Measurements from ENCODE around the gene LYRM7. TPM values are rescaled to one million over a fixed set of nuclear protein-coding genes. Genes with fewer than 3 reads are reported as not detected.

LYRM7 gene
- total and polyA plus RNA-seq, 5 experiments from 2014 or later, result 9.3 to 17.7 (median 13.6) TPM

GRCh38 chr5:131156957-131157356 lies 13.8 kb upstream of the LYRM7 start:
- DNase-seq (no peak), ATAC-seq (peak in 1 of 2 donors; percentile 19)
- Mint-ChIP-seq H3K9me3 (peaks cover 0 to 4% (median 0%) of the 10 kb centered on the region in 9 donors), H3K36me3 (peaks cover 7 to 55% (median 37%) of the 10 kb centered on the region in 3 donors), H3K4me3 (no peak overlapping the region), H3K27ac (peak overlapping the region in 6 of 10 donors; percentile 14 to 80 (median 48)), H3K4me1 (peaks cover 9 to 41% (median 31%) of the 10 kb centered on the region in 4 donors), H3K27me3 (no peaks in the 10 kb centered on the region)
- POLR2A ChIA-PET, result no interaction called here

- no peaks in the 10 kb centered on the region for H3K27me3 Mint-ChIP-seq
- H3K4me1 Mint-ChIP-seq, result peaks cover 16 to 60% (median 50%) of the 10 kb centered on the region in 4 donors
- H3K36me3 Mint-ChIP-seq, result peaks cover 7 to 70% (median 41%) of the 10 kb centered on the region in 3 donors
- ATAC-seq (no peak), DNase-seq (no peak)
- POLR2A ChIA-PET, result interaction anchor here (0.5 to 0.7 kb wide), 2 partner anchors 15 to 104 kb away, joined by 3 to 5 read pairs; partner anchors contain the start of gene CDC42SE2
- H3K27ac Mint-ChIP-seq, result peak overlapping the region in 5 of 10 donors; percentile 3 to 44 (median 20)
- H3K4me3 Mint-ChIP-seq, result peak overlapping the region in 1 of 10 donors; percentile 19
- peaks cover 0 to 4% (median 0%) of the 10 kb centered on the region in 9 donors for H3K9me3 Mint-ChIP-seq
These were observed 10.6 kb upstream of the LYRM7 start for GRCh38 chr5:131160134-131160533.

- Mint-ChIP-seq H3K4me3 (peak overlapping the region; percentile 84 to 95 (median 90)), H3K4me1 (peaks cover 21 to 54% (median 50%) of the 10 kb centered on the region in 4 donors), H3K27me3 (no peaks in the 10 kb centered on the region), H3K27ac (peak overlapping the region; percentile 83 to 97 (median 92)), H3K36me3 (peaks cover 0 to 49% (median 27%) of the 10 kb centered on the region in 3 donors), H3K9me3 (no peaks in the 10 kb centered on the region)
- POLR2A ChIA-PET, result interaction anchor here (0.7 to 5.4 kb wide), 13 partner anchors 10 to 248 kb away, joined by 3 to 63 read pairs (median 4); partner anchors contain the start of gene CDC42SE2
- ATAC-seq (no peak), DNase-seq (no peak)
These were observed 7.2 kb upstream of the LYRM7 start for GRCh38 chr5:131163276-131164119.

GRCh38 chr5:131164191-131165118 lies 6.3 kb upstream of the LYRM7 start:
- ATAC-seq (peak; percentile 75 to 76), DNase-seq (peak; percentile 46 to 81 (median 67))
- Mint-ChIP-seq H3K9me3 (no peaks in the 10 kb centered on the region), H3K27me3 (no peaks in the 10 kb centered on the region), H3K36me3 (peaks cover 0 to 40% (median 17%) of the 10 kb centered on the region in 3 donors), H3K27ac (peak overlapping the region; percentile 86 to 99 (median 97)), H3K4me3 (peak overlapping the region; percentile 89 to 99 (median 96)), H3K4me1 (peaks cover 17 to 50% (median 45%) of the 10 kb centered on the region in 4 donors)
- POLR2A ChIA-PET, result interaction anchor here (0.7 to 5.4 kb wide), 21 partner anchors 11 to 247 kb away, joined by 3 to 63 read pairs (median 4); partner anchors contain the start of gene CDC42SE2

- no peaks in the 10 kb centered on the region for H3K27me3 Mint-ChIP-seq
- ATAC-seq (peak; percentile 83 to 84), DNase-seq (peak; percentile 84 to 95 (median 92))
- POLR2A ChIA-PET, result interaction anchor here (0.5 to 5.4 kb wide), 17 partner anchors 32 to 254 kb away, joined by 3 to 63 read pairs (median 3); partner anchors contain the start of gene CDC42SE2
- peaks cover 20 to 50% (median 44%) of the 10 kb centered on the region in 4 donors for H3K4me1 Mint-ChIP-seq
- H3K36me3 Mint-ChIP-seq, result peaks cover 0 to 32% (median 16%) of the 10 kb centered on the region in 3 donors
- peak within 1 kb of the TSS; percentile 89 to 99 (median 96) for H3K4me3 Mint-ChIP-seq
- no peaks in the 10 kb centered on the region for H3K9me3 Mint-ChIP-seq
- H3K27ac Mint-ChIP-seq, result peak within 1 kb of the TSS; percentile 86 to 99 (median 97)
These were observed 5.5 kb upstream of the LYRM7 start, which contains the start of gene HINT1 for GRCh38 chr5:131165119-131165727. HINT1 (minus strand) TSS chr5:131165256; CDS start chr5:131165205, 51 bp downstream.

GRCh38 chr5:131167615-131168014 lies 3.1 kb upstream of the LYRM7 start:
- no peak for DNase-seq
- H3K4me1 Mint-ChIP-seq, result peaks cover 28 to 64% (median 47%) of the 10 kb centered on the region in 4 donors
- H3K9me3 Mint-ChIP-seq, result no peaks in the 10 kb centered on the region
- POLR2A ChIA-PET, result interaction anchor here (0.6 to 1.6 kb wide), 4 partner anchors 96 to 214 kb away, joined by 3 to 6 read pairs (median 4); partner anchors contain the start of gene CDC42SE2
- peak overlapping the region in 2 of 10 donors; percentile 12 to 22 for H3K4me3 Mint-ChIP-seq
- no peak for ATAC-seq
- no peaks in the 10 kb centered on the region for H3K27me3 Mint-ChIP-seq
- H3K36me3 Mint-ChIP-seq, result peaks cover 0 to 9% (median 0%) of the 10 kb centered on the region in 3 donors
- peak overlapping the region in 1 of 10 donors; percentile 17 for H3K27ac Mint-ChIP-seq

GRCh38 chr5:131169810-131170539 lies 769 bp upstream of the LYRM7 start:
- Mint-ChIP-seq H3K36me3 (peaks cover 0 to 6% (median 2%) of the 10 kb centered on the region in 3 donors), H3K27ac (peak overlapping the region; percentile 88 to 99 (median 96)), H3K27me3 (no peaks in the 10 kb centered on the region), H3K4me1 (peaks cover 33 to 64% (median 53%) of the 10 kb centered on the region in 4 donors), H3K9me3 (no peaks in the 10 kb centered on the region), H3K4me3 (peak overlapping the region; percentile 94 to 100 (median 98))
- POLR2A ChIA-PET, result interaction anchor here (0.6 to 3.6 kb wide), 5 partner anchors 15 to 346 kb away, joined by 3 to 22 read pairs (median 3); partner anchors contain the start of gene CDC42SE2
- no peak for ATAC-seq
- no peak for DNase-seq

GRCh38 chr5:131171276-131171810 lies 599 bp downstream of the LYRM7 start:
- POLR2A ChIA-PET, result interaction anchor here (0.9 to 3.6 kb wide), 4 partner anchors 82 to 95 kb away, joined by 3 to 22 read pairs (median 4); partner anchors contain the start of gene CDC42SE2
- DNase-seq (peak in 3 of 10 donors; percentile 4 to 21 (median 19)), ATAC-seq (no peak)
- Mint-ChIP-seq H3K27me3 (no peaks in the 10 kb centered on the region), H3K4me1 (peaks cover 31 to 55% (median 50%) of the 10 kb centered on the region in 4 donors), H3K36me3 (peaks cover 0 to 6% (median 2%) of the 10 kb centered on the region in 3 donors), H3K27ac (peak overlapping the region; percentile 88 to 99 (median 96)), H3K4me3 (peak overlapping the region; percentile 94 to 100 (median 98)), H3K9me3 (no peaks in the 10 kb centered on the region)

- POLR2A ChIA-PET, result no interaction called here
- ATAC-seq (no peak), DNase-seq (no peak)
- no peak overlapping the region for H3K4me3 Mint-ChIP-seq
- H3K27ac Mint-ChIP-seq, result no peak overlapping the region
- peaks cover 16 to 36% (median 26%) of the 10 kb centered on the region in 4 donors for H3K4me1 Mint-ChIP-seq
- peaks cover 10 to 22% (median 10%) of the 10 kb centered on the region in 3 donors for H3K36me3 Mint-ChIP-seq
- no peaks in the 10 kb centered on the region for H3K27me3 Mint-ChIP-seq
- H3K9me3 Mint-ChIP-seq, result no peaks in the 10 kb centered on the region
These were observed 9.7 kb downstream of the LYRM7 start for GRCh38 chr5:131180407-131180806.

GRCh38 chr5:131182839-131183238 lies 12.1 kb downstream of the LYRM7 start:
- Mint-ChIP-seq H3K27me3 (no peaks in the 10 kb centered on the region), H3K4me3 (no peak overlapping the region), H3K9me3 (no peaks in the 10 kb centered on the region), H3K4me1 (peaks cover 7 to 22% (median 14%) of the 10 kb centered on the region in 4 donors), H3K27ac (no peak overlapping the region), H3K36me3 (peaks cover 10 to 29% (median 12%) of the 10 kb centered on the region in 3 donors)
- ATAC-seq (no peak), DNase-seq (no peak)
- POLR2A ChIA-PET, result interaction anchor here (0.6 to 1.1 kb wide), 3 partner anchors 67 to 199 kb away, joined by 3 read pairs; no protein-coding TSS in a partner anchor
